Panc1 (cell line): ENCODE results near the gene SDK1. TPM values are rescaled to one million over a fixed set of nuclear protein-coding genes. Genes with fewer than 3 reads are reported as not detected.

Source experiments
- ATAC-seq: fragments of 200-7000 bp; cut with Tn5 transposase; 2 replicates; pipeline ENCODE4 v1.9.1; 2020; ENCODE audit warnings: mild to moderate bottlenecking, moderate library complexity
- BruUV-seq: library from RNA; stranded (reverse); fragments of 400-500 nt; replicated peaks from 2 replicates; lab custom pipeline; 2021; lab: Mats Ljungman, UMichigan
- CTCF ChIA-PET: fragments of 300-600 bp; sonication (Branson Sonifier 250); formaldehyde crosslinking; loops from one replicate; lab custom pipeline; 2022; ENCODE audit warnings: antibody characterized with exemption; lab: Charles Lee
- POLR2A ChIA-PET: fragments of 300-600 bp; sonication (Branson Sonifier 250); formaldehyde crosslinking; loops from one replicate; lab custom pipeline; 2022; ENCODE audit warnings: antibody characterized with exemption; lab: Charles Lee
- DNase-seq: peaks from one replicate; pipeline ENCODE4 v3.0.0-alpha.2; 2010; ENCODE audit warnings: low read depth, low spot score
- H3K27ac ChIP-seq: 2 replicates; pipeline ENCODE4 v1.5.1; 2011; ENCODE audit warnings: mild to moderate bottlenecking, low read length, inconsistent platforms
- H3K27me3 ChIP-seq: fragments of 200-500 bp; sonication (Bioruptor generic); 2 replicates; pipeline ENCODE4 v1.6.0; 2014; ENCODE audit warnings: low read length, inconsistent platforms; ENCODE audit not compliant: control insufficient read depth, insufficient read depth
- H3K36me3 ChIP-seq: fragments of 200-500 bp; sonication (Bioruptor generic); 2 replicates; pipeline ENCODE4 v1.5.1; 2014; ENCODE audit warnings: inconsistent platforms, mild to moderate bottlenecking, low read length, moderate library complexity; ENCODE audit not compliant: control insufficient read depth, insufficient read depth
- H3K4me1 ChIP-seq: 2 replicates; pipeline ENCODE4 v1.5.1; 2011; ENCODE audit warnings: inconsistent platforms, mild to moderate bottlenecking, low read length, moderate library complexity; ENCODE audit not compliant: control insufficient read depth, insufficient read depth
- H3K4me3 ChIP-seq, 2 experiments: 2 replicates each; pipeline ENCODE4 v1.5.1; 2011 to 2012; ENCODE audit warnings: low read depth in 2 of 2, low read length in 2 of 2, mild to moderate bottlenecking in 2 of 2, inconsistent platforms in 1 of 2, moderate library complexity in 1 of 2
- H3K9me3 ChIP-seq: fragments of 200-500 bp; sonication (Bioruptor generic); 2 replicates; pipeline ENCODE4 v1.5.1; 2014; ENCODE audit warnings: low read depth, mild to moderate bottlenecking, inconsistent platforms, low read length, moderate library complexity; ENCODE audit not compliant: control insufficient read depth, insufficient read depth
- POLR2AphosphoS5 ChIP-seq: IDR thresholded peaks from 2 replicates; pipeline ENCODE4 v1.6.1; 2012; ENCODE audit warnings: mild to moderate bottlenecking, low read depth, low read length, moderate library complexity
- REST ChIP-seq, 2 experiments: IDR thresholded peaks; 2 replicates each; pipeline ENCODE4 v1.6.1; 2011 to 2012; ENCODE audit warnings: low read depth in 2 of 2, control low read depth in 1 of 2, low read length in 1 of 2, mild to moderate bottlenecking in 1 of 2, moderate library complexity in 1 of 2; ENCODE audit not compliant: insufficient read depth in 1 of 2
- SIN3A ChIP-seq: IDR thresholded peaks from 2 replicates; pipeline ENCODE4 v1.6.1; 2012; ENCODE audit warnings: low read depth, mild to moderate bottlenecking, low read length, moderate library complexity, borderline replicate concordance; ENCODE audit not compliant: insufficient read depth
- TCF7L2 ChIP-seq: IDR thresholded peaks from 2 replicates; pipeline ENCODE4 v1.6.1; 2011; ENCODE audit warnings: mild to moderate bottlenecking, low read depth, low read length, inconsistent platforms
- in situ Hi-C: cut with HindIII; loops from 2 replicates; pipeline ENCODE4 v1.10.0; 2016; ENCODE audit warnings: low sequenced_read_pairs, low pct_unique_long_range_greater_than_20kb
- intact Hi-C: fragments of 100-400 bp; cut with micrococcal nuclease; formaldehyde crosslinking; loops from one replicate; pipeline ENCODE4 v1.10.0; 2022; ENCODE audit not compliant: unreplicated experiment
- total RNA-seq: library from RNA; stranded (reverse); gene quantifications from one replicate; pipeline ENCODE4 v1.2.1, GENCODE V29; 2021; ENCODE audit not compliant: unreplicated experiment
- TF ChIP-seq, protein P1 (sequence below): fragments of 450-650 bp; IDR thresholded peaks from 2 replicates; pipeline ENCODE4 v1.5.1; 2017; ENCODE audit warnings: mild to moderate bottlenecking

Gene SDK1
- total RNA-seq, 1 experiment from 2014 or later = 47.4 TPM

GRCh38 chr7:3304131-3304530 lies 3.1 kb downstream of the SDK1 start:
- peak overlapping the region; percentile 90 for H3K27ac ChIP-seq
- DNase-seq = no peak
- TF ChIP-seq, protein P1, sequence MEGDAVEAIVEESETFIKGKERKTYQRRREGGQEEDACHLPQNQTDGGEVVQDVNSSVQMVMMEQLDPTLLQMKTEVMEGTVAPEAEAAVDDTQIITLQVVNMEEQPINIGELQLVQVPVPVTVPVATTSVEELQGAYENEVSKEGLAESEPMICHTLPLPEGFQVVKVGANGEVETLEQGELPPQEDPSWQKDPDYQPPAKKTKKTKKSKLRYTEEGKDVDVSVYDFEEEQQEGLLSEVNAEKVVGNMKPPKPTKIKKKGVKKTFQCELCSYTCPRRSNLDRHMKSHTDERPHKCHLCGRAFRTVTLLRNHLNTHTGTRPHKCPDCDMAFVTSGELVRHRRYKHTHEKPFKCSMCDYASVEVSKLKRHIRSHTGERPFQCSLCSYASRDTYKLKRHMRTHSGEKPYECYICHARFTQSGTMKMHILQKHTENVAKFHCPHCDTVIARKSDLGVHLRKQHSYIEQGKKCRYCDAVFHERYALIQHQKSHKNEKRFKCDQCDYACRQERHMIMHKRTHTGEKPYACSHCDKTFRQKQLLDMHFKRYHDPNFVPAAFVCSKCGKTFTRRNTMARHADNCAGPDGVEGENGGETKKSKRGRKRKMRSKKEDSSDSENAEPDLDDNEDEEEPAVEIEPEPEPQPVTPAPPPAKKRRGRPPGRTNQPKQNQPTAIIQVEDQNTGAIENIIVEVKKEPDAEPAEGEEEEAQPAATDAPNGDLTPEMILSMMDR = peak; percentile 28
- TF ChIP-seq SIN3A = no peak
- no peaks in the 10 kb centered on the region for H3K27me3 ChIP-seq
- no TSS peak for BruUV-seq
- CTCF ChIA-PET = no interaction called here
- in situ Hi-C loops (no loop called here), intact Hi-C loops (loop anchor here (10.0 kb wide), 2 partner anchors 131 to 591 kb away; no protein-coding TSS in a partner anchor)
- no peaks in the 10 kb centered on the region for H3K9me3 ChIP-seq
- H3K4me1 ChIP-seq = peaks cover 69% of the 10 kb centered on the region
- POLR2A ChIA-PET = no interaction called here
- no peak for ATAC-seq
- no peaks in the 10 kb centered on the region for H3K36me3 ChIP-seq
- peak overlapping the region in 1 of 2 experiments; percentile 65; a peak in 1 of 4 replicates for H3K4me3 ChIP-seq

DNA sequence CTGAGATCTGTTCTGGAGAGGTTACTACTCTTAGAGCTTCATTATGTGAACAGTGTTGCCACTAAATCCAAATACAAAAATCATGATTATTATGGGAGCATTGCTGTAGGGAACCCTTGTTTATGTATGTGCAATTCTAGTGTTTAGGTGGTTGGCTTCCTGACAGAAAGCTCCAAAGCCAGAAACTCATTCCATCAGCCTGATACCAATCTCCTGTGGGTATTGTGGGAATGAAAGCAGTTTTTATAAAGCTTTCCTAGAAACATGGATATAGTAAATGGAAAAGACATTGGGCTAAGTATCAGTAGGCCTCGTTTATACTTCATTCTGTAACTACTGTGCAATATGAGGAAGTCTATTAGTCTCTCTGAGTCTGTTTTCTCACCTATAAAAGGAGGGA lies 6.4 kb downstream of the SDK1 start:
- ChIA-PET POLR2A (interaction anchor here (0.5 to 0.7 kb wide), 2 partner anchors 22 to 99 kb away, joined by 3 to 6 read pairs; no protein-coding TSS in a partner anchor), CTCF (no interaction called here)
- BruUV-seq = no TSS peak
- Histone ChIP-seq H3K9me3 (no peaks in the 10 kb centered on the region), H3K4me1 (peaks cover 68% of the 10 kb centered on the region), H3K27ac (peak overlapping the region; percentile 32; the same call in 1 of the 2 replicates), H3K27me3 (no peaks in the 10 kb centered on the region), H3K36me3 (no peaks in the 10 kb centered on the region), H3K4me3 (no peak overlapping the region)
- DNase-seq (no peak), ATAC-seq (no peak)
- in situ Hi-C loops = no loop called here
- intact Hi-C loops = loop anchor here (10.0 kb wide), 2 partner anchors 127 to 587 kb away; no protein-coding TSS in a partner anchor
- TF ChIP-seq, protein P1 = no peak
- no peak for TF ChIP-seq SIN3A
- no peak for TF ChIP-seq POLR2AphosphoS5
- no peak for TF ChIP-seq TCF7L2
- TF ChIP-seq REST (IDR thresholded peaks at IDR 0.05; ENCODE audit: insufficient read depth in 1 of 2, low read depth in 2 of 2, low read length in 1 of 2) = no peak
